H1 (cell line): ENCODE results near the gene MAP2K5. TPM values are rescaled to one million over a fixed set of nuclear protein-coding genes. Genes with fewer than 3 reads are reported as not detected.

Source experiments
- CTCF ChIA-PET: fragments of 300-600 bp; sonication (Branson Sonifier 250); formaldehyde crosslinking; loops from one replicate; lab custom pipeline; 2021; ENCODE audit not compliant: partially characterized antibody; lab: Charles Lee
- POLR2A ChIA-PET: fragments of 300-600 bp; sonication (Branson Sonifier 250); formaldehyde crosslinking; loops from one replicate; lab custom pipeline; 2021; ENCODE audit warnings: inconsistent platforms; ENCODE audit not compliant: partially characterized antibody; lab: Charles Lee
- DNase-seq, 2 experiments: peaks; one replicate each; pipeline versions ENCODE4 v3.0.0 to v3.0.0-alpha.2; 2010 to 2022; ENCODE audit warnings: low spot score in 2 of 2, low read depth in 1 of 2, mixed read lengths in 1 of 2
- FAIRE-seq: peaks from 2 replicates; lab custom pipeline; 2011; peaks lifted over from hg19 to GRCh38; lab: Jason Lieb, UNC
- H2AFZ ChIP-seq: 2 replicates; pipeline ENCODE4 v1.8.1; 2012; ENCODE audit warnings: low read length, inconsistent platforms
- H2AK5ac ChIP-seq: 2 replicates; pipeline ENCODE4 v1.6.1; 2013; ENCODE audit warnings: low read depth, low read length
- H2BK120ac ChIP-seq: replicated peaks from 2 replicates; pipeline ENCODE3; 2013; ENCODE audit warnings: low read depth, low read length, inconsistent platforms
- H2BK12ac ChIP-seq: 2 replicates; pipeline ENCODE4 v1.6.1; 2013; ENCODE audit warnings: low read depth, low read length
- H2BK15ac ChIP-seq: 2 replicates; pipeline ENCODE4 v1.6.1; 2013; ENCODE audit warnings: low read length
- H2BK20ac ChIP-seq: 2 replicates; pipeline ENCODE4 v1.6.1; 2013; ENCODE audit warnings: low read length
- H2BK5ac ChIP-seq: 2 replicates; pipeline ENCODE4 v1.6.1; 2013; ENCODE audit warnings: low read depth, low read length
- H3K14ac ChIP-seq: 2 replicates; pipeline ENCODE4 v1.6.1; 2013; ENCODE audit warnings: inconsistent platforms; ENCODE audit not compliant: insufficient read length
- H3K18ac ChIP-seq: 2 replicates; pipeline ENCODE4 v1.6.1; 2013; ENCODE audit warnings: low read length; ENCODE audit errors: extremely low read depth
- H3K23ac ChIP-seq: 2 replicates; pipeline ENCODE4 v1.6.1; 2013; ENCODE audit warnings: inconsistent platforms; ENCODE audit not compliant: insufficient read length
- H3K23me2 ChIP-seq: 2 replicates; pipeline ENCODE4 v1.6.1; 2013; ENCODE audit warnings: low read depth, low read length
- H3K27ac ChIP-seq: 2 replicates; pipeline ENCODE4 v1.6.1; 2011; ENCODE audit warnings: low read depth, low read length, inconsistent platforms
- H3K27me3 ChIP-seq, 4 experiments: replicated peaks in 1 of 4; 1 replicate in 1 of 4; 2 replicates in 3 of 4; pipeline versions ENCODE4 v1.6.1 to v1.8.1; 2011 to 2013; ENCODE audit warnings: low read length in 3 of 4, mild to moderate bottlenecking in 3 of 4, inconsistent platforms in 2 of 4, mixed read lengths in 2 of 4, moderate library complexity in 1 of 4; ENCODE audit not compliant: control insufficient read depth in 3 of 4, insufficient read depth in 3 of 4; ENCODE audit errors: extremely low read depth in 1 of 4
- H3K36me3 ChIP-seq, 4 experiments: 2 replicates each; pipeline versions ENCODE4 v1.6.1 to v1.8.1; 2011 to 2013; ENCODE audit warnings: mild to moderate bottlenecking in 4 of 4, low read length in 3 of 4, moderate library complexity in 2 of 4, control low read depth in 1 of 4, inconsistent platforms in 1 of 4; ENCODE audit not compliant: insufficient read depth in 4 of 4, control insufficient read depth in 2 of 4
- H3K4ac ChIP-seq: replicated peaks from 2 replicates; pipeline ENCODE3; 2013; ENCODE audit warnings: low read length, low read depth, mixed read lengths, inconsistent platforms; ENCODE audit not compliant: insufficient read length
- H3K4me1 ChIP-seq, 4 experiments: replicated peaks in 1 of 4; 1 replicate in 1 of 4; 2 replicates in 3 of 4; pipeline versions ENCODE4 v1.6.1 to v1.8.1; 2011 to 2013; ENCODE audit warnings: low read length in 3 of 4, inconsistent platforms in 2 of 4, mixed read lengths in 1 of 4; ENCODE audit not compliant: insufficient read depth in 4 of 4, control insufficient read depth in 3 of 4
- H3K4me2 ChIP-seq, 2 experiments: 2 replicates each; pipeline versions ENCODE4 v1.6.1 to v1.8.1; 2011 to 2013; ENCODE audit warnings: low read depth in 2 of 2, low read length in 2 of 2, control low read depth in 1 of 2, inconsistent platforms in 1 of 2, mild to moderate bottlenecking in 1 of 2; ENCODE audit not compliant: insufficient read depth in 1 of 2
- H3K4me3 ChIP-seq, 4 experiments: fragments of 200-600, 300-600 bp in 1 of 4; sonication (generic), shearing (Covaris generic), sonication (Bioruptor Twin) in 1 of 4; 2 replicates each; pipeline versions ENCODE4 v1.5.1 to v1.8.1; 2011 to 2016; ENCODE audit warnings: low read length in 4 of 4, low read depth in 3 of 4, control low read depth in 2 of 4, inconsistent platforms in 2 of 4, mild to moderate bottlenecking in 2 of 4, mixed read lengths in 1 of 4, moderate library complexity in 1 of 4; ENCODE audit not compliant: insufficient read depth in 2 of 4; ENCODE audit errors: extremely low read depth in 1 of 4
- H3K56ac ChIP-seq: replicated peaks from 2 replicates; pipeline ENCODE3; 2013; ENCODE audit warnings: low read depth, mild to moderate bottlenecking, mixed read lengths, low read length, inconsistent platforms; ENCODE audit not compliant: insufficient read length
- H3K79me1 ChIP-seq: 2 replicates; pipeline ENCODE4 v1.6.1; 2013; ENCODE audit warnings: low read depth, low read length, control low read depth
- H3K79me2 ChIP-seq, 2 experiments: 2 replicates each; pipeline versions ENCODE4 v1.6.1 to v1.8.1; 2012 to 2013; ENCODE audit warnings: low read length in 2 of 2, mild to moderate bottlenecking in 2 of 2, inconsistent platforms in 1 of 2; ENCODE audit not compliant: insufficient read depth in 2 of 2, control insufficient read depth in 1 of 2
- H3K9ac ChIP-seq, 4 experiments: replicated peaks in 1 of 4; 1 replicate in 1 of 4; 2 replicates in 3 of 4; pipeline versions ENCODE4 v1.6.1 to v1.8.1; 2011 to 2013; ENCODE audit warnings: low read depth in 3 of 4, low read length in 3 of 4, control low read depth in 2 of 4, mild to moderate bottlenecking in 2 of 4, moderate library complexity in 2 of 4, inconsistent platforms in 1 of 4; ENCODE audit errors: extremely low read depth in 1 of 4
- H3K9me3 ChIP-seq, 2 experiments: 2 replicates each; pipeline versions ENCODE4 v1.6.1 to v1.8.1; 2012 to 2013; ENCODE audit warnings: mild to moderate bottlenecking in 2 of 2, moderate library complexity in 2 of 2, control low read depth in 1 of 2, inconsistent platforms in 1 of 2, low read depth in 1 of 2, low read length in 1 of 2, mixed read lengths in 1 of 2; ENCODE audit not compliant: insufficient read depth in 2 of 2
- H4K20me1 ChIP-seq, 2 experiments: replicated peaks in 1 of 2; 2 replicates each; pipeline versions ENCODE3 to v1.8.1; 2011 to 2013; ENCODE audit warnings: inconsistent platforms in 2 of 2, low read length in 2 of 2, mild to moderate bottlenecking in 1 of 2; ENCODE audit not compliant: insufficient read depth in 2 of 2, control insufficient read depth in 1 of 2
- H4K5ac ChIP-seq: 2 replicates; pipeline ENCODE4 v1.6.1; 2013; ENCODE audit warnings: low read length, low read depth, mixed read lengths, inconsistent platforms; ENCODE audit not compliant: insufficient read length
- H4K8ac ChIP-seq: 2 replicates; pipeline ENCODE4 v1.8.0; 2013; ENCODE audit warnings: mild to moderate bottlenecking, moderate library complexity, low read length, inconsistent platforms; ENCODE audit not compliant: insufficient read depth; ENCODE audit errors: extremely low read depth
- H4K91ac ChIP-seq: replicated peaks from 2 replicates; pipeline ENCODE3; 2013; ENCODE audit warnings: low read length, mixed read lengths, inconsistent platforms; ENCODE audit not compliant: insufficient read length
- ASH2L ChIP-seq: fragments of 200-600, 300-600 bp; sonication (generic); IDR thresholded peaks from one replicate; pipeline ENCODE4 v1.7.1; 2017; ENCODE audit warnings: low read length
- WGBS, 2 experiments: shearing (Covaris generic) in 1 of 2; methylation state at CpG; one replicate each; pipeline versions ENCODE4 v1.1.6 to v1.1.7; 2013 to 2015; ENCODE audit warnings: low lambda C conversion rate in 2 of 2, mixed read lengths in 2 of 2, inconsistent platforms in 1 of 2, low coverage in 1 of 2, missing lambda C conversion rate in 1 of 2; ENCODE audit not compliant: insufficient replicate concordance in 2 of 2, insufficient coverage in 1 of 2, insufficient read length in 1 of 2; ENCODE audit errors: extremely low coverage in 1 of 2, missing lambda C conversion rate in 1 of 2; 5-methylcytosine and 5-hydroxymethylcytosine counted together
- polyA plus RNA-seq, 7 experiments: library from polyadenylated mRNA; depleted of rRNA in 3 of 7; stranded (reverse) in 5 of 7; unstranded in 2 of 7; fragments of >200 nt in 5 of 7; fragments of 200-250 nt in 2 of 7; gene quantifications; 1 replicate in 5 of 7; 2 replicates in 1 of 7; 4 replicates in 1 of 7; pipeline versions ENCODE4 v1.2.1 to v1.2.3, GENCODE V29; 2011 to 2013; ENCODE audit warnings: missing spikeins in 2 of 7, mixed read lengths in 2 of 7
- total RNA-seq: library from RNA; stranded (reverse); fragmentation: NEBNext Ultra II Directional; extraction: Animal tissue kit (Norgen Biotek cat#: 25700); gene quantifications from 2 replicates; pipeline ENCODE4 v1.2.1, GENCODE V29; 2021
- TF ChIP-seq, protein P1 (sequence below): IDR thresholded peaks from 2 replicates; pipeline ENCODE4 v1.6.1; 2011; ENCODE audit warnings: low read depth, mild to moderate bottlenecking, low read length; ENCODE audit not compliant: insufficient read depth

MAP2K5 gene
- total and polyA plus RNA-seq, 2 of the 8 experiments (the other 6 are each of a cell fraction or from before 2014, with no cell fraction given), result 4.4 to 15.8 TPM

DNA sequence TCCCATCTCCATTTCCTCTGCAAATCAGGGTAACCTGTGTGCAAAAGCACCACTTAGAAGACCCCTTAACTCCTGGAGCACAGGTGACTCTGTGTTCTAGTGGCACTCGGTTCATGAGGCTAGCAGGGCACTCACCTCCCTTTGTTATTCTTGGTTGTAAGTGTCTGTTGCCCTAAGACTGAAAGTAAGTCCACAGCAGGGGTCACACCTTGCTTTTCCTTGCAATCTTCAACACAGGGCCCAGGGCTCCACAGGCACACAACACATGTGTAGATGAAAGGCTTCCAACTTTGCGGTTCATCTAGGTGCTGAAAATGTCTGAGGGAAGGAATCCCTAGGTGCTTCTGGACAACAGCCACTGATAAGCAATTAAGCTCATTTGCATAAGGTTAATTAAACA, 294.5 kb downstream of the MAP2K5 start:
- H3K23me2 ChIP-seq, result peaks cover 30% of the 10 kb centered on the region
- no peak overlapping the region for H3K27ac ChIP-seq
- H2AFZ ChIP-seq, result no peak overlapping the region
- no peaks in the 10 kb centered on the region for H3K79me1 ChIP-seq
- H3K14ac ChIP-seq, result no peak overlapping the region
- no peak for DNase-seq
- H3K9ac ChIP-seq, result no peak overlapping the region
- H4K8ac ChIP-seq, result no peak overlapping the region
- no peaks in the 10 kb centered on the region for H3K79me2 ChIP-seq
- H4K5ac ChIP-seq, result no peak overlapping the region
- peaks cover 48 to 76% (median 69%) of the 10 kb centered on the region in 4 experiments for H3K27me3 ChIP-seq
- H3K4me2 ChIP-seq, result peak overlapping the region; percentile 28 to 46; a peak in 2 of 4 replicates
- H3K4me1 ChIP-seq, result peaks cover 15 to 27% (median 20%) of the 10 kb centered on the region in 4 experiments; a peak in 6 of 7 replicates
- no peak overlapping the region for H3K23ac ChIP-seq
- no peak overlapping the region for H3K4ac ChIP-seq
- H2BK20ac ChIP-seq, result no peak overlapping the region
- H2BK5ac ChIP-seq, result no peak overlapping the region
- no peak overlapping the region for H2AK5ac ChIP-seq
- 40% methylated on average over 2 of the region's 2 CpGs; no CpG with 5 or more reads in 1 of the 2 experiments for WGBS, 2 experiments
- no peaks in the 10 kb centered on the region for H3K9me3 ChIP-seq
- no peak overlapping the region; a peak in 1 of 8 replicates for H3K4me3 ChIP-seq
- H4K91ac ChIP-seq, result no peak overlapping the region
- no peak overlapping the region for H2BK15ac ChIP-seq
- H2BK120ac ChIP-seq, result no peak overlapping the region
- TF ChIP-seq, protein P1, sequence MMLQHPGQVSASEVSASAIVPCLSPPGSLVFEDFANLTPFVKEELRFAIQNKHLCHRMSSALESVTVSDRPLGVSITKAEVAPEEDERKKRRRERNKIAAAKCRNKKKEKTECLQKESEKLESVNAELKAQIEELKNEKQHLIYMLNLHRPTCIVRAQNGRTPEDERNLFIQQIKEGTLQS, result no peak
- peak; percentile 57 for TF ChIP-seq ASH2L
- no peak overlapping the region for H3K56ac ChIP-seq
- no peak overlapping the region for H3K18ac ChIP-seq
- no peaks in the 10 kb centered on the region for H3K36me3 ChIP-seq
- CTCF ChIA-PET, result interaction anchor here (1.1 to 3.7 kb wide), 5 partner anchors 13 to 540 kb away, joined by 3 to 12 read pairs (median 3); no protein-coding TSS in a partner anchor
- peaks cover 0 to 6% of the 10 kb centered on the region in 2 experiments for H4K20me1 ChIP-seq
- POLR2A ChIA-PET, result no interaction called here
- FAIRE-seq, result no peak
- H2BK12ac ChIP-seq, result no peak overlapping the region
